Epithelial cell of esophagus (primary cell): ENCODE data around the gene ITPR2.
A peak's percentile ranks its signal among the peaks of the same experiment; 100 is the strongest.

Experiments
- DNase-seq: peaks from one replicate; pipeline ENCODE4 v3.0.0; 2010; ENCODE audit warnings: low read depth
- H3K4me3 ChIP-seq: 2 replicates; pipeline ENCODE4 v1.5.1; 2011; ENCODE audit warnings: mild to moderate bottlenecking, low read length, control low read depth
- CTCF ChIP-seq: IDR thresholded peaks from 2 replicates; pipeline ENCODE4 v1.5.1; 2011; ENCODE audit warnings: low read depth, mild to moderate bottlenecking, low read length, control low read depth, inconsistent platforms; ENCODE audit not compliant: insufficient read depth; ENCODE audit errors: missing control alignments

Gene ITPR2

GRCh38 chr12:26630546-26631027 lies 202.4 kb downstream of the ITPR2 start:
- DNase-seq: no peak
- TF ChIP-seq CTCF: no peak
- no peak overlapping the region for H3K4me3 ChIP-seq

- DNase-seq: no peak
- TF ChIP-seq CTCF: no peak
- H3K4me3 ChIP-seq: no peak overlapping the region
Observed at GRCh38 chr12:26629864-26630263, 203.1 kb downstream of the ITPR2 start.

- no peak overlapping the region for H3K4me3 ChIP-seq
- peak; percentile 68 for DNase-seq
- TF ChIP-seq CTCF: no peak
Observed at GRCh38 chr12:26628234-26628633, 204.8 kb downstream of the ITPR2 start.

GRCh38 chr12:26627335-26627734 lies 205.7 kb downstream of the ITPR2 start:
- no peak for TF ChIP-seq CTCF

GRCh38 chr12:26623136-26623535 lies 209.9 kb downstream of the ITPR2 start:
- peak; percentile 11 for DNase-seq
- no peak for TF ChIP-seq CTCF
- H3K4me3 ChIP-seq: no peak overlapping the region

More at GRCh38 chr12:26627335-26627734, 205.7 kb downstream of the ITPR2 start:
- H3K4me3 ChIP-seq: no peak overlapping the region
- DNase-seq: no peak

GRCh38 chr12:26622601-26623000 lies 210.4 kb downstream of the ITPR2 start:
- no peak for DNase-seq
- H3K4me3 ChIP-seq: no peak overlapping the region
- TF ChIP-seq CTCF: no peak

- no peak for DNase-seq
- H3K4me3 ChIP-seq: no peak overlapping the region
- TF ChIP-seq CTCF: no peak
Observed at GRCh38 chr12:26621932-26622331, 211.1 kb downstream of the ITPR2 start.
